CD14-positive monocyte (primary cell): Measurements from ENCODE around the gene WDR70. TPM values are rescaled to one million over a fixed set of nuclear protein-coding genes. Genes with fewer than 3 reads are reported as not detected.

Source experiments
- DNase-seq, 3 donors: peaks; one replicate each; pipeline ENCODE4 v3.0.0-alpha.2; 2011 to 2022
- H2AFZ ChIP-seq: 2 replicates; pipeline ENCODE4 v1.6.0; 2012; ENCODE audit warnings: mild to moderate bottlenecking, low read depth, low read length, inconsistent platforms; ENCODE audit not compliant: insufficient read depth, poor library complexity, severe bottlenecking
- H3K27ac ChIP-seq, 2 donors: 1 replicate in 1 of 2; 2 replicates in 1 of 2; pipeline ENCODE4 v1.5.1; 2012 to 2013; ENCODE audit warnings: low read length in 2 of 2, control low read depth in 1 of 2, inconsistent platforms in 1 of 2, low read depth in 1 of 2, mild to moderate bottlenecking in 1 of 2
- H3K27me3 ChIP-seq, 2 donors: one replicate each; pipeline versions ENCODE4 v1.6.0 to v1.6.1; 2011 to 2013; ENCODE audit warnings: low read length in 2 of 2; ENCODE audit not compliant: control insufficient read depth in 2 of 2, insufficient read depth in 2 of 2
- H3K36me3 ChIP-seq, 2 donors: replicated peaks in 1 of 2; 1 replicate in 1 of 2; 2 replicates in 1 of 2; pipeline versions ENCODE4 v1.5.1 to v1.6.1; 2012 to 2013; ENCODE audit warnings: low read length in 2 of 2, control low read depth in 1 of 2, inconsistent platforms in 1 of 2, mild to moderate bottlenecking in 1 of 2; ENCODE audit not compliant: insufficient read depth in 2 of 2, control insufficient read depth in 1 of 2
- H3K4me1 ChIP-seq, 2 donors: 1 replicate in 1 of 2; 2 replicates in 1 of 2; pipeline versions ENCODE4 v1.5.1 to v1.6.1; 2012 to 2013; ENCODE audit warnings: low read length in 2 of 2, control low read depth in 1 of 2, inconsistent platforms in 1 of 2, mild to moderate bottlenecking in 1 of 2, moderate library complexity in 1 of 2; ENCODE audit not compliant: insufficient read depth in 2 of 2, control insufficient read depth in 1 of 2
- H3K4me2 ChIP-seq: replicated peaks from 2 replicates; pipeline ENCODE3; 2012; ENCODE audit warnings: low read length, moderate library complexity, mild to moderate bottlenecking; ENCODE audit not compliant: poor library complexity, severe bottlenecking; ENCODE audit errors: extremely low read depth
- H3K4me3 ChIP-seq, 3 experiments: fragments of 200-600 bp in 1 of 3; sonication (generic) in 1 of 3; replicated peaks in 1 of 3; 1 replicate in 2 of 3; 2 replicates in 1 of 3; pipeline ENCODE4 v1.5.1; 2011 to 2013; ENCODE audit warnings: low read length in 3 of 3, mild to moderate bottlenecking in 3 of 3, control low read depth in 2 of 3, low read depth in 2 of 3, inconsistent platforms in 1 of 3, moderate library complexity in 1 of 3
- H3K79me2 ChIP-seq: 2 replicates; pipeline ENCODE4 v1.6.0; 2012; ENCODE audit warnings: mild to moderate bottlenecking, control low read depth, inconsistent platforms, low read length, moderate library complexity; ENCODE audit not compliant: insufficient read depth
- H3K9ac ChIP-seq: 2 replicates; pipeline ENCODE4 v1.6.0; 2017; ENCODE audit warnings: low read length, mild to moderate bottlenecking; ENCODE audit not compliant: insufficient read depth, poor library complexity, severe bottlenecking
- H3K9me3 ChIP-seq, 2 donors: replicated peaks in 1 of 2; 1 replicate in 1 of 2; 2 replicates in 1 of 2; pipeline versions ENCODE4 v1.5.1 to v1.6.1; 2012 to 2013; ENCODE audit warnings: low read length in 2 of 2, control low read depth in 1 of 2; ENCODE audit not compliant: control insufficient read depth in 1 of 2, insufficient read depth in 1 of 2
- H4K20me1 ChIP-seq: 2 replicates; pipeline ENCODE4 v1.6.0; 2012; ENCODE audit warnings: mild to moderate bottlenecking, low read length, control low read depth, moderate library complexity; ENCODE audit not compliant: insufficient read depth
- H3K27ac Mint-ChIP-seq, 7 donors: one replicate each; pipeline ENCODE4 v1.8.0; 2020; ENCODE audit warnings: mild to moderate bottlenecking in 7 of 7, mixed read lengths in 7 of 7, moderate library complexity in 6 of 7, inconsistent platforms in 2 of 7
- H3K27me3 Mint-ChIP-seq, 3 donors: one replicate each; pipeline ENCODE4 v1.8.0; 2021 to 2022; ENCODE audit warnings: low read depth in 3 of 3, mild to moderate bottlenecking in 3 of 3, mixed read lengths in 3 of 3, moderate library complexity in 3 of 3, inconsistent platforms in 1 of 3
- H3K36me3 Mint-ChIP-seq, 2 donors: one replicate each; pipeline ENCODE4 v1.8.0; 2020; ENCODE audit warnings: mixed read lengths in 2 of 2, inconsistent platforms in 1 of 2, mild to moderate bottlenecking in 1 of 2
- H3K4me1 Mint-ChIP-seq: one replicate; pipeline ENCODE4 v1.8.0; 2020; ENCODE audit warnings: mild to moderate bottlenecking, mixed read lengths
- H3K4me3 Mint-ChIP-seq, 2 donors: one replicate each; pipeline ENCODE4 v1.8.0; 2020; ENCODE audit warnings: mild to moderate bottlenecking in 2 of 2, mixed read lengths in 2 of 2, moderate library complexity in 1 of 2
- H3K9me3 Mint-ChIP-seq, 7 donors: one replicate each; pipeline ENCODE4 v1.8.0; 2020 to 2022; ENCODE audit warnings: mixed read lengths in 7 of 7, mild to moderate bottlenecking in 6 of 7, moderate library complexity in 6 of 7, inconsistent platforms in 2 of 7
- WGBS: methylation state at CpG from one replicate; pipeline ENCODE4 v1.1.5; 2013; ENCODE audit warnings: missing lambda C conversion rate; ENCODE audit not compliant: insufficient coverage; 5-methylcytosine and 5-hydroxymethylcytosine counted together
- intact Hi-C, 2 donors: fragments of 100-400 bp; cut with micrococcal nuclease; formaldehyde crosslinking; loops; one replicate each; pipeline versions ENCODE4 v1.15.0 to v1.15.1; 2023
- polyA plus RNA-seq, 3 donors: library from polyadenylated mRNA; depleted of rRNA in 1 of 3; unstranded in 2 of 3; stranded (reverse) in 1 of 3; fragments of 300-500 nt in 2 of 3; fragments of >200 nt in 1 of 3; fragmentation: Illumina TruSeq in 2 of 3; gene quantifications; 1 replicate in 2 of 3; 2 replicates in 1 of 3; pipeline ENCODE4 v1.2.3, GENCODE V29; 2012 to 2021
- TF ChIP-seq, protein P1 (sequence below): fragments of 200-600 bp; IDR thresholded peaks from one replicate; pipeline ENCODE4 v1.8.0; 2022; ENCODE audit warnings: antibody characterized with exemption, mild to moderate bottlenecking

The WDR70 gene
- polyA plus RNA-seq, 3 donors = 13.1 to 21.0 (median 19.1) TPM

- WGBS = no CpG with 5 or more reads among the region's 1 CpG
- peaks cover 18 to 26% of the 10 kb centered on the region in 2 donors for H3K36me3 Mint-ChIP-seq
Observed at GRCh38 chr5:37601163-37601562, 222.0 kb downstream of the WDR70 start.

GRCh38 chr5:37603072-37603471, 224.0 kb downstream of the WDR70 start:
- Histone ChIP-seq H3K9ac (no peak overlapping the region), H3K9me3 (peaks cover 5% of the 10 kb centered on the region in 2 donors), H4K20me1 (no peaks in the 10 kb centered on the region), H3K4me3 (no peak overlapping the region), H2AFZ (no peak overlapping the region), H3K27ac (no peak overlapping the region), H3K4me1 (no peaks in the 10 kb centered on the region), H3K4me2 (no peak overlapping the region), H3K79me2 (no peaks in the 10 kb centered on the region), H3K27me3 (no peaks in the 10 kb centered on the region), H3K36me3 (peaks cover 0 to 5% of the 10 kb centered on the region in 2 donors)
- H3K27ac Mint-ChIP-seq = no peak overlapping the region
- no peak for DNase-seq
- H3K27me3 Mint-ChIP-seq = peaks cover 0 to 1% (median 0%) of the 10 kb centered on the region in 3 donors
- H3K36me3 Mint-ChIP-seq = peaks cover 21 to 28% of the 10 kb centered on the region in 2 donors
- H3K4me1 Mint-ChIP-seq = no peaks in the 10 kb centered on the region
- H3K4me3 Mint-ChIP-seq = no peak overlapping the region
- TF ChIP-seq, protein P1, sequence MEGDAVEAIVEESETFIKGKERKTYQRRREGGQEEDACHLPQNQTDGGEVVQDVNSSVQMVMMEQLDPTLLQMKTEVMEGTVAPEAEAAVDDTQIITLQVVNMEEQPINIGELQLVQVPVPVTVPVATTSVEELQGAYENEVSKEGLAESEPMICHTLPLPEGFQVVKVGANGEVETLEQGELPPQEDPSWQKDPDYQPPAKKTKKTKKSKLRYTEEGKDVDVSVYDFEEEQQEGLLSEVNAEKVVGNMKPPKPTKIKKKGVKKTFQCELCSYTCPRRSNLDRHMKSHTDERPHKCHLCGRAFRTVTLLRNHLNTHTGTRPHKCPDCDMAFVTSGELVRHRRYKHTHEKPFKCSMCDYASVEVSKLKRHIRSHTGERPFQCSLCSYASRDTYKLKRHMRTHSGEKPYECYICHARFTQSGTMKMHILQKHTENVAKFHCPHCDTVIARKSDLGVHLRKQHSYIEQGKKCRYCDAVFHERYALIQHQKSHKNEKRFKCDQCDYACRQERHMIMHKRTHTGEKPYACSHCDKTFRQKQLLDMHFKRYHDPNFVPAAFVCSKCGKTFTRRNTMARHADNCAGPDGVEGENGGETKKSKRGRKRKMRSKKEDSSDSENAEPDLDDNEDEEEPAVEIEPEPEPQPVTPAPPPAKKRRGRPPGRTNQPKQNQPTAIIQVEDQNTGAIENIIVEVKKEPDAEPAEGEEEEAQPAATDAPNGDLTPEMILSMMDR = no peak
- H3K9me3 Mint-ChIP-seq = peaks cover 3 to 22% (median 16%) of the 10 kb centered on the region in 7 donors
- intact Hi-C loops = no loop called here
- 89% methylated on average over 1 of the region's 1 CpG for WGBS

More at GRCh38 chr5:37601163-37601562, 222.0 kb downstream of the WDR70 start:
- no peak overlapping the region for H3K4me2 ChIP-seq
- Mint-ChIP-seq H3K27me3 (peaks cover 0 to 1% (median 0%) of the 10 kb centered on the region in 3 donors), H3K4me1 (no peaks in the 10 kb centered on the region), H3K27ac (no peak overlapping the region), H3K9me3 (peaks cover 3 to 22% (median 16%) of the 10 kb centered on the region in 7 donors), H3K4me3 (no peak overlapping the region)
- TF ChIP-seq, protein P1 = no peak
- no peak for DNase-seq
- H3K27me3 ChIP-seq = no peaks in the 10 kb centered on the region
- no peak overlapping the region for H2AFZ ChIP-seq
- no peaks in the 10 kb centered on the region for H3K36me3 ChIP-seq
- H3K9ac ChIP-seq = no peak overlapping the region
- no peaks in the 10 kb centered on the region for H4K20me1 ChIP-seq
- no peaks in the 10 kb centered on the region for H3K79me2 ChIP-seq
- intact Hi-C loops = no loop called here
- H3K27ac ChIP-seq = no peak overlapping the region
- H3K4me3 ChIP-seq = no peak overlapping the region
- H3K4me1 ChIP-seq = no peaks in the 10 kb centered on the region
- peaks cover 5% of the 10 kb centered on the region in 2 donors for H3K9me3 ChIP-seq
